PC-3 (cell line): ENCODE results near the gene CFAP46.

Experiments
- CTCF ChIP-seq: fragments of 300-600 bp; sonication (generic); conservative IDR thresholded peaks from 2 replicates; pipeline ENCODE4 v1.5.1; 2017; ENCODE audit warnings: antibody characterized with exemption, low read depth, mild to moderate bottlenecking, low read length
- EZH2 ChIP-seq: fragments of 300-600 bp; sonication (generic); IDR thresholded peaks from one replicate; pipeline ENCODE4 v1.6.1; 2017; ENCODE audit warnings: antibody characterized with exemption, mild to moderate bottlenecking, low read length; ENCODE audit not compliant: unreplicated experiment

GRCh38 chr10:132841615-132841975 lies 100.8 kb downstream of the CFAP46 start:
- TF ChIP-seq CTCF = no peak
- no peak for TF ChIP-seq EZH2
